NB4 (cell line): ENCODE results near the gene DIDO1.

Experiments used
- POLR2A ChIP-seq: IDR thresholded peaks from 2 replicates; pipeline ENCODE4 v1.6.1; 2011; ENCODE audit warnings: mild to moderate bottlenecking; ENCODE audit not compliant: insufficient read length; ENCODE audit errors: extremely low read depth
- TF ChIP-seq, protein P1 (sequence below): IDR thresholded peaks from one replicate; pipeline ENCODE4 v1.5.1; 2012; ENCODE audit warnings: low read depth, low read length

DNA sequence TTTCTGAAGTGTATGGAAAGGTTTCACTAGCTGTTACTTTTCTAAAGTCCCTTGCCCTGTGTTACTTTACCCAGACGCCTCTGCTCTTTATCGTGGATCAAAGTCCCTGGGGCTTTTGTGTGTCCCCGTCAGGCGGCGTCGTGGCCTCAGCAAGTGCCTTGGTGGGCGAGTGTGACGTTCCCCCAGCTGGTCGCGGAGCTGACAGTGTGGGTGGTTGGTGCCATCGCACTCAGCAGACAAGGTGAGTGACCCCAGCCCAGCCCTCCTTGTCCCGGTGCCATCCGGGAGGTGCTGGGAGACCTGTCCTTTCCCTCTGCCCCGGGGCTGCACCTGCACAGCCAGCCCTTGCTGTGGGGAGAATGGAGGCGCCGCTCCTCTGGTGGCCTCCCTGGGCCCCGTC is 37.4 kb downstream of the DIDO1 start:
- TF ChIP-seq, protein P1, sequence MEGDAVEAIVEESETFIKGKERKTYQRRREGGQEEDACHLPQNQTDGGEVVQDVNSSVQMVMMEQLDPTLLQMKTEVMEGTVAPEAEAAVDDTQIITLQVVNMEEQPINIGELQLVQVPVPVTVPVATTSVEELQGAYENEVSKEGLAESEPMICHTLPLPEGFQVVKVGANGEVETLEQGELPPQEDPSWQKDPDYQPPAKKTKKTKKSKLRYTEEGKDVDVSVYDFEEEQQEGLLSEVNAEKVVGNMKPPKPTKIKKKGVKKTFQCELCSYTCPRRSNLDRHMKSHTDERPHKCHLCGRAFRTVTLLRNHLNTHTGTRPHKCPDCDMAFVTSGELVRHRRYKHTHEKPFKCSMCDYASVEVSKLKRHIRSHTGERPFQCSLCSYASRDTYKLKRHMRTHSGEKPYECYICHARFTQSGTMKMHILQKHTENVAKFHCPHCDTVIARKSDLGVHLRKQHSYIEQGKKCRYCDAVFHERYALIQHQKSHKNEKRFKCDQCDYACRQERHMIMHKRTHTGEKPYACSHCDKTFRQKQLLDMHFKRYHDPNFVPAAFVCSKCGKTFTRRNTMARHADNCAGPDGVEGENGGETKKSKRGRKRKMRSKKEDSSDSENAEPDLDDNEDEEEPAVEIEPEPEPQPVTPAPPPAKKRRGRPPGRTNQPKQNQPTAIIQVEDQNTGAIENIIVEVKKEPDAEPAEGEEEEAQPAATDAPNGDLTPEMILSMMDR = no peak
- no peak for TF ChIP-seq POLR2A
